Vagina (tissue), 2 donors: ENCODE results near the gene HPN.

Source experiments
- POLR2A ChIP-seq, 2 donors: fragments of 450-650 bp; IDR thresholded peaks; one replicate each; pipeline ENCODE4 v1.6.1; 2017; ENCODE audit warnings: antibody characterized with exemption in 2 of 2, mild to moderate bottlenecking in 2 of 2, moderate library complexity in 2 of 2
- TF ChIP-seq, protein P1 (sequence below), 3 experiments: fragments of 450-650 bp in 2 of 3; fragments of 200-600 bp in 1 of 3; sonication (generic) in 1 of 3; IDR thresholded peaks; one replicate each; pipeline ENCODE4 v1.5.1; 2017 to 2019; ENCODE audit warnings: antibody characterized with exemption in 3 of 3, mild to moderate bottlenecking in 2 of 3, moderate library complexity in 2 of 3

DNA sequence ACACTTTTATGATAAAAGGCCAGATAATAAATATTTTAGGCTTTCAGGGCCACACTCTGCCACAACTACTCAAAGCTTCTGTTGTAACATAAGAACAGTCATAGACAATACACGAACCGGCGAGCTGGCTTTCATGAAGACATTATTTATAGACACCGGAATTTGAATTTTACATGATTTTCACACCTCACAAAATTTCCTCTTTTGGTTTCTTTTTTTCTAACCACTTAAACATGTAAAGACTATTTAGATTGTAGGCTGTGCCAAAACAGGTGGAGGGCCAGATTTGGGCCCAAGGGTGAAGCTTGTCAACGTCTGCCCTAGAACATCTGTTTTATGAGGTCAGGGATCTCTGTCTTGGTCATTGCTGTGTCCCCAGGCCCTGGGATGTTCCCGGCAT lies 44.4 kb downstream of the HPN start:
- TF ChIP-seq POLR2A (IDR thresholded peaks at IDR 0.05) = no peak
- TF ChIP-seq, protein P1, sequence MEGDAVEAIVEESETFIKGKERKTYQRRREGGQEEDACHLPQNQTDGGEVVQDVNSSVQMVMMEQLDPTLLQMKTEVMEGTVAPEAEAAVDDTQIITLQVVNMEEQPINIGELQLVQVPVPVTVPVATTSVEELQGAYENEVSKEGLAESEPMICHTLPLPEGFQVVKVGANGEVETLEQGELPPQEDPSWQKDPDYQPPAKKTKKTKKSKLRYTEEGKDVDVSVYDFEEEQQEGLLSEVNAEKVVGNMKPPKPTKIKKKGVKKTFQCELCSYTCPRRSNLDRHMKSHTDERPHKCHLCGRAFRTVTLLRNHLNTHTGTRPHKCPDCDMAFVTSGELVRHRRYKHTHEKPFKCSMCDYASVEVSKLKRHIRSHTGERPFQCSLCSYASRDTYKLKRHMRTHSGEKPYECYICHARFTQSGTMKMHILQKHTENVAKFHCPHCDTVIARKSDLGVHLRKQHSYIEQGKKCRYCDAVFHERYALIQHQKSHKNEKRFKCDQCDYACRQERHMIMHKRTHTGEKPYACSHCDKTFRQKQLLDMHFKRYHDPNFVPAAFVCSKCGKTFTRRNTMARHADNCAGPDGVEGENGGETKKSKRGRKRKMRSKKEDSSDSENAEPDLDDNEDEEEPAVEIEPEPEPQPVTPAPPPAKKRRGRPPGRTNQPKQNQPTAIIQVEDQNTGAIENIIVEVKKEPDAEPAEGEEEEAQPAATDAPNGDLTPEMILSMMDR (IDR thresholded peaks at IDR 0.05) = no peak
